Measurements from ENCODE around the gene PPP1R3G.

The PPP1R3G gene

GRCh38 chr6:5123296-5124143 lies 38.4 kb downstream of the PPP1R3G start:
- TF ChIP-seq ZFX (IDR thresholded peaks at IDR 0.05) (no peak), CTCF (conservative IDR thresholded peaks at IDR 0.05) (no peak)
- no peak overlapping the region for H3K27ac ChIP-seq

- no peak for TF ChIP-seq CTCF (conservative IDR thresholded peaks at IDR 0.05)
- no peak for TF ChIP-seq ZFX (IDR thresholded peaks at IDR 0.05)
- H3K27ac ChIP-seq: no peak overlapping the region
These were observed 39.4 kb downstream of the PPP1R3G start for GRCh38 chr6:5124526-5124925.

GRCh38 chr6:5125152-5126006 lies 40.2 kb downstream of the PPP1R3G start:
- no peak for TF ChIP-seq CTCF (conservative IDR thresholded peaks at IDR 0.05)
- no peak for TF ChIP-seq ZFX (IDR thresholded peaks at IDR 0.05)
- no peak overlapping the region for H3K27ac ChIP-seq

- TF ChIP-seq ZFX (IDR thresholded peaks at IDR 0.05) (no peak), CTCF (conservative IDR thresholded peaks at IDR 0.05) (no peak)
- no peak overlapping the region for H3K27ac ChIP-seq
These were observed 41.1 kb downstream of the PPP1R3G start for GRCh38 chr6:5126214-5126613.

- H3K27ac ChIP-seq: no peak overlapping the region
- TF ChIP-seq CTCF (conservative IDR thresholded peaks at IDR 0.05): no peak
- no peak for TF ChIP-seq ZFX (IDR thresholded peaks at IDR 0.05)
These were observed 42.1 kb downstream of the PPP1R3G start for GRCh38 chr6:5127106-5127687.

GRCh38 chr6:5128351-5128750 lies 43.2 kb downstream of the PPP1R3G start:
- no peak overlapping the region for H3K27ac ChIP-seq
- TF ChIP-seq CTCF (conservative IDR thresholded peaks at IDR 0.05): no peak

Data from C4-2B (cell line).